ENCODE measurements around the gene NCOA1.

NCOA1 gene

DNA sequence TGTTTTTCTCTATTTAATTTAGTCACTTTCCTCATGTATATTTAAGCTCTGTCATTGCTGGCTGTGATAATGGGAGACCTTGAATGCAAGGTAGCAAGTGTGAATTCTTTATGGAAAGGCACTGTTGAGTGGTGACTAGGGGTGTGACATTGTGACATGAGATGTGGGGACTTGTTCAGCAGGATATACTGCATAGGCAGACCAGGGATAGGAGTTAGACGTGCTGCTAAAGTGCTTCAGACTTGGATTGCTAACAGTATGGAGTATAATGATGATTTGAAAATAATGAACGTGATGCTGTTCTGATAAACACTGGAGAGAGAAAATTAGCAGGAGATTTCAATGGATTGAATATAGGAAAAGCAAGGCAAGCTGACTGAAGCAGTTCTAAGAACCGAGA, 135.1 kb downstream of the NCOA1 start:
- in situ Hi-C loops (cut with MboI; ENCODE audit: low sequenced_read_pairs, unreplicated experiment), result no loop called here
- no peak for TF ChIP-seq CTCF (IDR thresholded peaks at IDR 0.05; ENCODE audit: borderline replicate concordance, control extremely low read depth, extremely low read depth, insufficient read depth, missing control alignments)
- DNase-seq (ENCODE audit: low spot score), result no peak

DNA sequence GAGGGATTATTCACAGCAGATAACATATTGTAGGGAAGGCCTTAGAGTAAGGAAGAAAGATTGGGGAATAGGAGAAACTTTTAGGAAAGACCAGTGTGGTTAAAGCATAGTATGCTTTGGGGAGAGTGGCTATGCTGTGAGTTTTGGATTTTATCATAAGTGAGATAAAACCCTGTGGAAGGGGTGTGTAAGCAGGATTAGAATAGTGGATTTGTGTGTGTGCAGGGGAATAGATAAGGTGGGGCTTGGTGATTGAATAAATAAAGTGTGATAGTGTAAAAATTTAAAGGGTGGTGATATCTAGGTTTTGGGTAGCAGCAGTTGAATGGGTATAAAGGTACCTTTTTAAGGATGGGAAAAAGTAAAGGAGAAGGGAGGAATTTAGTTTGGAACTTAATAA, 137.7 kb downstream of the NCOA1 start:
- in situ Hi-C loops (cut with MboI; ENCODE audit: low sequenced_read_pairs, unreplicated experiment), result no loop called here
- no peak for TF ChIP-seq CTCF (IDR thresholded peaks at IDR 0.05; ENCODE audit: borderline replicate concordance, control extremely low read depth, extremely low read depth, insufficient read depth, missing control alignments)
- no peak for DNase-seq (ENCODE audit: low spot score)

GRCh38 chr2:24632172-24632571, 141.1 kb downstream of the NCOA1 start:
- no peak for DNase-seq (ENCODE audit: low spot score)
- TF ChIP-seq CTCF (IDR thresholded peaks at IDR 0.05; ENCODE audit: borderline replicate concordance, control extremely low read depth, extremely low read depth, insufficient read depth, missing control alignments), result no peak
- in situ Hi-C loops (cut with MboI; ENCODE audit: low sequenced_read_pairs, unreplicated experiment), result no loop called here

GRCh38 chr2:24635181-24635580, 144.1 kb downstream of the NCOA1 start:
- no peak for DNase-seq (ENCODE audit: low spot score)
- no peak for TF ChIP-seq CTCF (IDR thresholded peaks at IDR 0.05; ENCODE audit: borderline replicate concordance, control extremely low read depth, extremely low read depth, insufficient read depth, missing control alignments)
- in situ Hi-C loops (cut with MboI; ENCODE audit: low sequenced_read_pairs, unreplicated experiment), result no loop called here

GRCh38 chr2:24638568-24638967, 147.5 kb downstream of the NCOA1 start:
- TF ChIP-seq CTCF (IDR thresholded peaks at IDR 0.05; ENCODE audit: borderline replicate concordance, control extremely low read depth, extremely low read depth, insufficient read depth, missing control alignments), result no peak
- DNase-seq (ENCODE audit: low spot score), result no peak
- in situ Hi-C loops (cut with MboI; ENCODE audit: low sequenced_read_pairs, unreplicated experiment), result no loop called here

DNA sequence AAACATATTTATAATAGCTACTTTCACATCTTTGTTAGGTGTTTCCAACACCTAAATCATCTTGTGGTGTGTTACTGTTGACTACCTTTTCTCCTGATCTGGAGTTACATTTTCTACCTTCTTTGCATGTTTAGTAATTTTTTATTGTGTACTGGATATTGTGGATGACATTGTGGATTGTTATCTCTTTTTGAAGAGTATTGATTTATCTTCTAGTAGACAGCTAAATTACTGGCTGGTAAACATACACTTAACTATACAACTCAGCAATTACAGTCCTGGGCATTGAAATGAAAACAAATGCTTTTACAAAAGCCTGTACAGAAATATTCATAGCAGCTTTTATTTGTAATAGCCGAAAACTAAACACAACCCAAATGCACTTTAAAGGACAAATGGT, 151.3 kb downstream of the NCOA1 start:
- TF ChIP-seq CTCF (IDR thresholded peaks at IDR 0.05; ENCODE audit: borderline replicate concordance, control extremely low read depth, extremely low read depth, insufficient read depth, missing control alignments), result no peak
- no peak for DNase-seq (ENCODE audit: low spot score)
- in situ Hi-C loops (cut with MboI; ENCODE audit: low sequenced_read_pairs, unreplicated experiment), result no loop called here

- no peak for TF ChIP-seq CTCF (IDR thresholded peaks at IDR 0.05; ENCODE audit: borderline replicate concordance, control extremely low read depth, extremely low read depth, insufficient read depth, missing control alignments)
- in situ Hi-C loops (cut with MboI; ENCODE audit: low sequenced_read_pairs, unreplicated experiment), result no loop called here
- no peak for DNase-seq (ENCODE audit: low spot score)
Observed at GRCh38 chr2:24643051-24643450, 152.0 kb downstream of the NCOA1 start.

Measured in GM13976 (cell line).